NCI-H460 (cell line): ENCODE measurements around the gene COQ10A. TPM values are rescaled to one million over a fixed set of nuclear protein-coding genes. Genes with fewer than 3 reads are reported as not detected.
A peak's percentile ranks its signal among the peaks of the same experiment; 100 is the strongest.
"Not testable (repeated sequence)": the region's sequence is repeated elsewhere in the genome, so short reads cannot be mapped to it uniquely, and the experiment has no call there.

ENCODE experiments used
- DNase-seq: peaks from one replicate; pipeline ENCODE4 v3.0.0-alpha.2; 2016; ENCODE audit warnings: low read depth; ENCODE audit errors: extremely low read depth
- total RNA-seq: library from RNA; depleted of rRNA; stranded (reverse); fragments of >200 nt; shearing (Covaris generic); gene quantifications from 2 replicates; pipeline ENCODE4 v1.2.3, GENCODE V29; 2014

The COQ10A gene
- total RNA-seq, 1 experiment from 2014 or later = 14.2 TPM

DNA sequence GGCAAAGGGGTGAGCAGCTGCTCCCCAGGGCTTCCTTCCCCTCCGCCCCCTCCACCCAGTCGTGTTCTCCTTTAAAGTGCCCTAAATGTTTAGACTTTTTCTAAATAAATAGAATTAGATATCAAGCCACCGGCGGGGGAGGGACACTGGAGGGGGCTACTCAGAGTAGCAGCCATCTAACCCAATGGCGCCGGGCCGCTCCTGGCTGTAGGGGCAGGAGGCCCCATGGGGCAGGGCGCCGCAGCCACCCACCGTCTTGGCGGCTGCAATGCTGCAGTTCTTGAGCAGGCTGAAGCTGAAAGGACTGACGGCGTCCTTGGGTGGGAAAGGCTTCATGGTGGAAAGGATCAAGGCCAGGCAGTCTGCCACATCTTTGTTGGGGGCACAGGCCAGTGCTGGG lies 23.8 kb upstream of the COQ10A start:
- no peak for DNase-seq

DNA sequence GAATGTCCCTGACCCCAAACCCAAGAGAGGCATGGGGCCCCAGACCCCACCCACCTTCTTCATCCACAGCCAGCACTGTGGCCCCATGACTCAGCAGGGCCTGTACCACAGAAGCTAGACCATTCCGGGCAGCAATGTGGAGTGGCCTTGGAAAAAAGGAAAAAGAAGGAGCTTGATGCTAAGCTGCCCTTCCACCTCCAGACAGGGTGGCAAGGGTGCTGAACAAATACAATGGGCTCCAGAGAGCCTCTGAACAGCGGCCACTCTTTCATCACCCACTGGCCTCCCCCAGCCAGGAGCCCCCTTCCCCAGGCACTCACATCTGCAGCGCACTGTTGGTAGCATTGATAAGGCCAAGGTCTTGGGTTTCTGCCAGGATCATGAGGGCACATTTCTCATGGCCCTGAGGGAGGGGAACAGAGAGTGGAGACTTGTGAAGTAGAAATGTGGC lies 23.0 kb upstream of the COQ10A start:
- DNase-seq = no peak

DNA sequence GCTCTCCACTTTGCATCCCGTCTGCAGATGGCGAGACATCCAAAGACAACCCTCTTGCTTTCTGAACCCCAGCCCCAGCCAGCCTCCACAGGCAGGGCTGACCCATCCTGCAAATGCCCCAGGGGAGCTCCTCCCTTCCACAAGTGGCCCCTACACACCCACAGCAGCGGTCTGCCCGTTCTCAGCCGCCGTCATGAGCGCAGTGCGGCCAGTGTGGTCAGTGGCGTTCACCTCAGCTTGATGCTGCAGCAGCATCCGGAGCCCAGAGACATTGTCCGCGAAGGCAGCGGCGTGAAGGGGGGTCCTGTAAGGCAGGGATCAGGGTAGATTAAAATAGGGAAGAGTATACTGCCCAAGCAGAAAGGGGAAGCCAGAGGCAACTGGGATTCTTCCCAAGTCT lies 22.2 kb upstream of the COQ10A start:
- DNase-seq = no peak

DNA sequence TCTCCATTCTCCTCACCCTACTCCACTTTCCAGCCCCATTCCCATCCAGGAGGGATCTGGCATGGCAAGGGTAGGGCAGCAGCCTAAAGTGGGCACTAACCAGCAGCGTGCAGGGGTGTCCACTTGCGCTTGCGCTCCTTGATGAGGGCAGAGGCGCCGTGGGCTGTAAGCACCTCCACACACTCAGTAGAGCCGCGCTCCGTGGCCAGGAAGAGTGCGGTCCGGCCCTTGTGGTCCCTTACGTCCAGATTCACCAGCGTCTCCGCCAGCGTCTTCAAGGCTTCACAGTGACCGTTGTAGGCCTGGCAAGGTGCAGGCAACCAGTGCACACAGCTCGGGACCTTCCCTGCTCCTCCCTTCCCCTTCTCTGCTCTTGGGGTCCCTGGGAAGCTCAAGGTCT lies 18.8 kb upstream of the COQ10A start:
- DNase-seq = no peak

DNA sequence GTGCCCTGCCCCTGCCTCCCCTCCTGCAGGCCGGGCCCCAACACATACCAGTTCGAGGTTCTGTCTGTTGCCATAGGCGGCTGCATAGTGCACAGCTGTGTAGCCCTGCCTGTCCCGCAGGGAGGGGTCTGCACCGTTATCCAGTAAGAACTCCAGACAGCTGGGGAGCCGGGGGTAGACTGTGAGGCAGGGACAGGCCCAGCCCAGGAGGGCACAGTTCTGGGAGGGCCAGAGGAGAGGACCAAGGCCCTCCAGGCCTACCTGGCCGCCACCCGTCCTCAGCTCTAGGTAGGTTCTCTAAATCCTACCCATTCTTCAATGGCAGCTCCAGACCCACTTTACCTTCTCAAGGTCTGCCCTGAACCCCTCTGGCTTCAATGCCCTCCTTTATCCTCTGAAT lies 18.0 kb upstream of the COQ10A start:
- DNase-seq = no peak

DNA sequence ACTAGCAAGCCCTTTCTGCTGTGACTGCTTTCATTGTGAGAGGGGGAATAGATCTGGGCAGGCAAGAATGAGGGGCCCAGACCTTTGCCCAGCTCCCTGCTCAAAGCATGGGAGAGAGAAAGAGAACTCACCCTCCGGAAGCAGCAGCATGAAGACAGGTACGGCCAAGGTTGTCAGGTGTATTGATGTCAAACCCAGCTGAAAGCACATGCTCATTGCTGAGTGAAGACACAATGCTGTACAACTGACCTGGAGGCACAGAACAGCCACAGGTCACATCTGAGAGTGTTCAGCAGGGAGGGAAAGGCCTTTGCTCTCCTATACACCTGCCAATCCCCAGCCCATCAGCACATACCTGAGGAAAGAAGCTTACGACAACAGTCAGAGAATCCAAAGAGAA lies 14.1 kb upstream of the COQ10A start:
- DNase-seq = no peak

DNA sequence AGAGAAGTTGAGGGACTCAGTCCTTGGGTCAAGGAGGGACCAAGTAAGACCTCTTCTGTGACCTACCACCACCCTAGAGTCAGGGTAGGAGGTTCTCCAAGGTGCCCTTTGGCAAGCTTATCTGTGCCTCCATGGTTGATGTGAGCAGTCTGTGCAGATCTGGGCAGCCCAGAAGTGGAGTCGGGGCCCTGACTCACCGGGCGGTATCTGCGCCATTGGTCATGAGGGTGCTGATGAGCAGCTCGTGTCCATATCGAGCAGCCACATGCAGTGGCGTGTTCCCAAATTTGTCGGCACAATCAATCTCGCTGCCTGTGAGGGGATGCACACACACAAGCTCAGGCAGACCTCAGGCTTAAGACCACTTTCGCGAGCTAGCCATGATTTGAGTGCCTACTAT lies 13.7 kb upstream of the COQ10A start:
- no peak for DNase-seq

DNA sequence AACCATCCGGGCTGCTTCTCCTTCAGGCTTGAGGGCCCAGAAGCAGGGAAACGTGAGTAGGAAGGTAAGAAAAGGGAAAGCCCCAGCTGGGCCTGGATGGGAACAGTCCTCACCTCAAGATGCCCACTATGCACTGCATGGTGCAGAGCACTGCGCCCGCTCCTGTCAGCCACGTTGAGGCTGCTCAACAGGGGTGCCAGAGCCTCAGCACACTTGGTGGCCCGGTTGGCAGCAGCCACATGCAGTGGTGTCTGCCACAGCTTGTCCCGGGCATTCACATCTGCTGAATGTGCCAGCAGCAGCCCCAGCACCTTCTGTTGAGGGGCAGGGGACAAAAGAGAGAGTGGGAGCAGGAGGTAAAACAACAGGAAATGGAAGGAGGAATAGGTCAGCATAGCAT lies 11.1 kb upstream of the COQ10A start:
- DNase-seq = no peak

DNA sequence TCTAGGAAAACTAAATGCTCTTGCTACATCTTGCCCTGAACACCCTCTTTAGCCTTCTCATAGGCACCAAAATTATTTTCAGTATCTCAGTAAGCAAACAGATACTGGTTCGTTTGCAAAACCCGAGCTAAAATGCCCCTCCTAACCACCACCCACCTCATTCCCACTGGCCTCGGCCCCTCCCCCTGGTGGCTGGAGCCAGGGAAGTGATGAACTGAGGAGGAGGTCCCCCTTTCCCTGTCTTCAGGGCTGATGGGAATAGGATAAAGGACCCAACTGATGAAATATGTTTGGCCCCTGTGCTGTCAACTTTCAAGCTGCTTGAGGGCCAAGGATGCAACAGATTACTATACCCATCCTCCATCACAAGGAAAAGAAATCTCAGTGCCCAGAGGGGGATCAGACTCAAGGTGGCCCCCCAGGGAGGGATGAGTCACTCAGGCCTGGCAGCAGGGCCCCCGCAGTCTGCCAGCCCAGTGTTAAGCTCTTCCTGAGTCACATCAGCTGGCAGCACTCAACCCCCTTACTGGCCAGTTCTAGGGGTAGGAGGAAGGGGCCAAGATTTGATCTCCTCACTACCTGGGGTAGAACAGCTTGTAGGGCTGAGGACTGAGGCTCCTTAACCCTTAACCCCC lies 10.3 kb upstream of the COQ10A start:
- no peak for DNase-seq

DNA sequence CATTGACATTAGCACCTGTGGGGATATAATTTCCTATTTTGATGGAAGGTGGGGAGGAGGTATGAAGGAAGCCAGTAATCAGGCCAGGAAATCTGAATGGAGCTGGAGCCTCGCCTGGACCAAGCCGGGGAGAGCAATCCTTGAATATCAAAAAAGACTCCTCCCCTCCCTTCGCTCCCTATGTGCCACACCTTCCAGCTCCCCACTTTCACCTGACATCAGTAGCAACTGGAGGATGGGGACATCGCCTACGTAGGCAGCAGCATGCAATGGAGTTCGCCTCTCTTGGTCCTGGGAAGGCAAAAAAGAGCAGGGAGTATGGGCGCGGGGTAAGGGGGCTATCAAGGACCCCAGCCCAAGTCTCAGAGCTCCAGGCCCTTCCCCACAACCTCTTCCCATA lies 9.7 kb upstream of the COQ10A start:
- DNase-seq = no peak

DNA sequence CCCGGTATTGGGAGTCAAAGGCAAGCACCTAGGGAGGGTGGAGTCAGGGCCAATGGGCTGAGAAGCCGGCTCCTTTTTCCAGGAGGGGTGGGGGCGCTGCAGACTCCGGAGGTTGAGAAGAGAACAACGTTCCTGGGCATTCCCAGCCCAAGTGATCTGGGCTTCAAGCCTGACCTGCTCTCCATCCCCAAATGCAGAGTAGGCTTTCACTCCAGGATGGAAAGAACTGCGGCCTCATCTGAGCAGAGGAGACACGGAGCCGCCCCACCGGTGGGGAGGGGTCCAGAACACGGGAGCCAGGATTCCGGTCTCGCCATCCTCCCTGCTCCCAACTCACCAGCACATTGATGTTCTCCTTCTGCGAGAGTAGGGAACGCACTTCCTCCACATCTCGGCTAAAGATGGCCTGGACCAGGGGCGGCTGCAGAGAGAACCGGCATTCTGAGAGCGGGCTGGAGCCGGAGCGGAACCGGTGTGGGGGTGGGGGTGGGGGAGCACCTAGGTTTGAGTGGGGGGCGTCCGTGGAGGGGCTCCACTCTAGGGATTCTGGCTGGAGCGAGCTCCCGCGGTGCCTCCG lies 9.2 kb upstream of the COQ10A start:
- no peak for DNase-seq

DNA sequence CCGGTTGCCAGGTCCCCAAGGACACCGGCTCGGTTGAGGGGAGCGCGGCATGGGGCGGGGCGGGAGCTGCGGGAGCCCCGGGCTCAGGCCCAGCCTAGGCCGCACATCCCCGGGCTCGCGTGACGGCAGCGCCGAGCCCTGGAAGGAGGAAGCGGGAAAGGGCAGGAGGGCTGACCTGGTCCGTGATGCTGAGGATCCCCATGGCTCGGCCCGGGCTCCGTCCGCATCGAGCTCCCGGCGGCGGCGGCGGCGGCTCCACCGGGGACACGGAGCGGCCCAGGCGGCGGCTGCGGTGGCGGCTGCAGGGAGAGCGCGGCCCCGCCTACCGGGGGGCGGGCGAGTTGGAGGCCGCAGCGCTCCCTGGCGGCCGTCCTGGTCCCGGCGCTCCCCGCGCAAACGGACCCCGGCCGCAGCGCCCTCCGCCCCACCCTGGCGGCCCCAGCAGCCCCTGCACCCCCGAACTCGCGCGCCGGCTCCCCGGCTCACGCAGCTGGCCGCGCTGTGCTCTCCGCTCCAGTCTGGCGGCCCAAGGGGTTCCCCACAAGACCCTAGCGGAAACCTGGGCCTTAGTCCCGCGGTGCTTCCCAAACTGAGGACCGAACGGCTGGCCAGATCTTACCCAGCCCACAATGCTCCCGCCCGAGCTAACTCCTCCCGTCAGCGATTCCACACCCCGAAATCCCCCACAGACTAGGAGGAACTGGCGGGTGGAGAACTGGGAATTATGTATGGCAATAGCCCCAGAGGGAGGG lies 8.5 kb upstream of the COQ10A start, which contains the start of gene ANKRD52:
ANKRD52 (minus strand) TSS at position 317 of the 752 bp plus-strand sequence; CDS start at position 202, 115 bp downstream.
- DNase-seq = peak; percentile 65

DNA sequence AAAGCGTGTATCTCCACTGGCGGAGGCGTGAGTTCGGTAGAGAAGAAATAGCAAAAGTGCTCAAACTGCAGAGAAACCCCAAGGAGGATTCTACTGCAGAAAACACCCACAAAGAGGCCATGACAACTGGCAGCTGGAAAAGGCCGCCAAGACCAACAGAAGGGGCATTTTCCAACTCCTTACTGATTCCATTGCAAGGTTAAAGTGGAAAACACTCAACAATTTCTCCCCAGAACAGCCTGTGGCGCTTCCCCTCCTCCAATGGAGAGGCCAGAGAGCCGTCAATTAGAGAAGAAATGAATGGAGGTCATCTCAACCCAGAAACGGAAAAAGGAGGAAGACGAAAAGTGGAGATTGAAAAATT lies 7.9 kb upstream of the COQ10A start:
- no peak for DNase-seq

DNA sequence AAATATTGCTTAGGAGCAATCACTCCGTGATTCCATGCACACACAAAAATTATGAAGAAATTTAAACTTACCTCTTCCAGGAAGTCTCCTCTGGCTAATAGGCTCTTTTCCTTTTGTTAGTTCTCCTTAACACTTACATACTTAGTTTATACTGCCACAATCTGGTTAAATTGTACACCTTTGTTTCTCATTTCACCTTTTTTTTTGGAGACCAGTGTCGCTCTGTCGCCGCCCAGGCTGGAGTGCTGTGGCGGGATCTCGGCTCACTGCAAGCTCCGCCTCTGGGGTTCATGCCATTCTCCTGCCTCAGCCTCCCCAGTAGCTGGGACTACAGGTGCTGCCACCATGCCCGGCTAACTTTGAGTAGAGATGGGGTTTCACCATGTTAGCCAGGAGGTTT lies 6.4 kb upstream of the COQ10A start:
- DNase-seq = no peak

DNA sequence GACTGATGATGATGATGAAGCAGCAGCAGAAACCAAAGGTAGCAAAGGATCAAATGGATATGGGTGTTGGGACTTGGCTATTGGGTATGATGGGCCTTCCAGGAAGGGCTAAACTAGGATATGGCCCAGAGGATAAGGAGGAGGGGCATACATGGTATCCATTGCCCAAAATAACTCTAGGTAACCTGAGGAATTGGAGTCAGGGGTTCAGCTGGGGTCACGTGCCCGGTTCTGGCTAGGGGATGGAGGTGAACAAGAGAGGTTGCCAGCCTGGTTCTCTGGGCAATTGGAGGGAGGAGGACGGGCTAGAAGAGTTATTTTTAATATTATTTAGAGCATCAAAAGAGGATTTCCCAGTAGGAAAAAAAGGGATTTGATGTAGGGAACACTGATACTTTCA lies 5.8 kb upstream of the COQ10A start:
- DNase-seq = no peak

DNA sequence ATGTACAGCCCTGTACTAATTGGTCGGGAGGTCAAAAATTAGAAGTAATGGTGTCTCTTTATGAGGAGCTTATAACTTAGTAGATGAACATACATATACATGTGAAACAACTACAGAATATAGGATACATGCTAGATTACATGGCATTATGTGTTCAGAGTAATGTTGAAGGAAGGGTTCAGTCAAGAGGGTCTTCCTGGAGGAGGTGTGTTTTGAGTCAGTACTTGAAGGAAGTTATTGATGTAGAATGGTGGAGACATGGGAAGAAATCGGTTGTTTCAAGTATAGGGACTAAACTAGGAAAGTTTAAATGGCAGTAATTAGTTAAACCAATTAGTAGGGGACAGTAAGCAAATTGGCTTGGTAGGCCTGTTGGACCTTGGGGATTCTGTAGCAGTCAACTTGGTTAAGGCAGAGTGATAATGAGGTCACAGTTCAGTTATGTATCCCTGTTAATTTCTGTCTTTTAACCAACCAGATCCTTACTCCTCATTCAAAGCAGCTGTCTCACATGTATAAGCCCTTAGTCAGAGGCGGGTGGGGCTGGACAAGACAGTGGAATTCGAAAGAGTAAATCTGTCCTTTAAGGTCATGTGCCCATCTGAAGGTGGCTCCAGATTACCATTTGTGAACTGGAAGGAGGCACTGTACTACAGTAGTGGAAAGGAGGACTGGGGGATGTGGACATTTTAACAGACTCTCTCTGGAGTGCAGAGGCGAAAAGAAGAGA lies 5.1 kb upstream of the COQ10A start:
- DNase-seq = peak; percentile 83

DNA sequence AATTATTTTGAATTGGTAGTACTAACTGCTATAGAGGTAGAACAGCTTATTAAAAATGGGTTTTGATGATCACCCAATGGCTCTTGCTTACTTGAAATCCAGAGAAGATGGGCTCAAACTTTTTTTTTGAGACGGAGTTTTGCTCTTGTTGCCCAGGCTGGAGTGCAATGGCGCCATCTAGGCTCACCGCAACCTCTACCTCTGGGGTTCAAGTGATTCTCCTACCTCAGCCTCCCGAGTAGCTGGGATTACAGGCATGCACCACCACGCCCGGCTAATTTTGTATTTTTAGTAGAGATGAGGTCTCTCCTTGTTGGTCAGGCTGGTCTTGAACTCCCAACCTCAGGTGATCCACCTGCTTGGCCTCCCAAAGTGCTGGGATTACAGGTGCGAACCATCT lies 3.8 kb upstream of the COQ10A start:
- DNase-seq = not testable (repeated sequence)

DNA sequence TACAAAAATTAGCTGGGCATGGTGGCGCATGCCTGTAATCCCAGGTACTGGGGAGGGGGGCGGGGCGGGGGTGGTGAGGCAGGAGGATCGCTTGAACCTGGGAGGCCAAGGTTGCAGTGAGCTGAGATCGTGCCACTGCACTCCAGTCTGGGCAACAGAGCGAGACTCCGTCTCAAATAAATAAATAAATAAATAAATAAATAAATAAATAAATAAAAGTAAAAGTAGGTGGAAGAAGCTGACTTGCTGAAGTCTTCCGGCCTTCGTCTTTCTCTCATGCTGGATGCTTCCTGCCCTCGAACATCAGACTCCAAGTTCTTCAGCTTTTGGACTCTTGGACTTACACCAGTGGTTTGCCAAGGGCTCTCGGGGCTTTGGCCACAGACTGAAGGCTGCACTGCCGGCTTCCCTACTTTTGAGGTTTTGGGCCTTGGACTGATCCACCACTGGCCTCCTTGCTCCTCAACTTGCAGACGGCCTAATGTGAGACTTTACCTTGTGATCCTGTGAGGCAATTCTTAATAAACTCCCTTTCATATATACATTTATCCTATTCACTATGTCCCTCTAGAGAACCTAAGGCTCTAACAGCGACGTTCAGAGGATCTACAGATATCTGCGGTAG lies 562 bp upstream of the COQ10A start:
- DNase-seq = not testable (repeated sequence)

DNA sequence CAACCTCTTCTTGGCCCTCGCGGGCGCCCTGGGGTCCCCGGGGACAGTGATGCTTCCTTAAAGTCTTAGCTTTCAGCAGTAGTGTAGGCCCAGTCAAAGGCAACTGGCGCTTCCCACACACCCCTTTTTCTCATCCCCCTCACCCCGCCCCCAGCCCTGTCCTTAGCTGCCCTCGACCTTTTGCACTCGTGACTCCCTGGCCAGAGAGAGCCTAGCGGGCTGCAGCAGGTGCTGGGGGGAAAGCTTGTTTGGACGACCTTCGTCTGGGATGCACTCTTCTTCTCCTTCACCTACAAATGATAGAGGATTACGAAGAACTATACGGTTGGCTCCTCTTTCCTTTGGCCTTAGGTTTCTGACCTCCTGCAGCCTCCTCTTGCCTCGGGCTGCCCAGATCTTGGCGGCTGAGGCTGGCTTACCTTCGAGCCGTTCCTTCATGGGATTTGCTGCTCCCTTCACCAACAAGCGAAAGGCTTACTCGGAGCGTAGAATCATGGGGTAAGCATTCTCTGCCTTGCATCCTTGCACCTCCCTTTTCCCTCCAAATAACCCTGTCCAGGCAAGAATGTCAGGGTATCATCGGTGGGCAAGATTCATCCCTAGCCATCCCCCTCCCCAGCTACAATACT lies 815 bp downstream of the COQ10A start:
- no peak for DNase-seq

DNA sequence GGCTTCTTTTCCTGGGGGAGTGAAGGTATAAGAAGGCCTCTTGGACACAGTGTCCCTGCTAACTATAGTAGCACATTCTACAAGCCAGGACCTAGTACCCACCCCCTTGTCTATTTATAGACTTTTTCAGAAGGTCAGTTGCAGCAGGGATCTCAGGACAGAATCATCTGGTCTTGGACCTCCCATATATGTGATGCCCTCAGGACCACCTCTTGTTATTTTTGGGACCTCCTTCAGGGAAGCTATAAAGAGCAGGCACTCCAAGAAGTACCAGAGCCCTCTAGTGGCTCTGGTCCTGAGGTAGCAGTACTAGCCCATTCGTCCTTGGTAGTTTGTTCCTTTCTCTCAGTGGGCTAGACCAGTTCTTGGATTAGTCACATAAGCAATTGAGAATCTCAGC lies 4.3 kb downstream of the COQ10A start:
- no peak for DNase-seq
